BJ (cell line): Measurements from ENCODE around the gene BANP. TPM values are rescaled to one million over a fixed set of nuclear protein-coding genes. Genes with fewer than 3 reads are reported as not detected.

Source experiments
- CTCF ChIA-PET: fragments of 350-600 bp; formaldehyde crosslinking; extraction: SDS; loops from one replicate; lab custom pipeline; 2021; ENCODE audit warnings: antibody characterized with exemption, inconsistent platforms; lab: Yijun Ruan, JAX
- POLR2A ChIA-PET: fragments of 300-600 bp; sonication (Branson Sonifier 250); formaldehyde crosslinking; extraction: SDS; loops from one replicate; lab custom pipeline; 2021; ENCODE audit warnings: antibody characterized with exemption; lab: Charles Lee
- DNase-seq: peaks from one replicate; pipeline ENCODE4 v3.0.0-alpha.2; 2011; ENCODE audit warnings: low read depth
- H3K27me3 ChIP-seq: 2 replicates; pipeline ENCODE4 v1.6.0; 2011; ENCODE audit warnings: low read length; ENCODE audit not compliant: control insufficient read depth, insufficient read depth
- H3K36me3 ChIP-seq: 2 replicates; pipeline ENCODE4 v1.5.1; 2011; ENCODE audit warnings: low read length; ENCODE audit not compliant: control insufficient read depth, insufficient read depth
- H3K4me3 ChIP-seq: 2 replicates; pipeline ENCODE4 v1.5.1; 2011; ENCODE audit warnings: low read depth, mild to moderate bottlenecking, control low read depth, low read length
- polyA plus RNA-seq: library from polyadenylated mRNA; depleted of rRNA; stranded (reverse); fragments of >200 nt; gene quantifications from 2 replicates; pipeline ENCODE4 v1.2.3, GENCODE V29; 2011
- TF ChIP-seq, protein P1 (sequence below): IDR thresholded peaks from 2 replicates; pipeline ENCODE4 v1.5.1; 2011; ENCODE audit warnings: low read depth, mild to moderate bottlenecking, control low read depth, inconsistent platforms, low read length, moderate library complexity; ENCODE audit not compliant: insufficient read depth

Gene BANP
- polyA plus RNA-seq, 1 experiment, result 16.5 TPM

DNA sequence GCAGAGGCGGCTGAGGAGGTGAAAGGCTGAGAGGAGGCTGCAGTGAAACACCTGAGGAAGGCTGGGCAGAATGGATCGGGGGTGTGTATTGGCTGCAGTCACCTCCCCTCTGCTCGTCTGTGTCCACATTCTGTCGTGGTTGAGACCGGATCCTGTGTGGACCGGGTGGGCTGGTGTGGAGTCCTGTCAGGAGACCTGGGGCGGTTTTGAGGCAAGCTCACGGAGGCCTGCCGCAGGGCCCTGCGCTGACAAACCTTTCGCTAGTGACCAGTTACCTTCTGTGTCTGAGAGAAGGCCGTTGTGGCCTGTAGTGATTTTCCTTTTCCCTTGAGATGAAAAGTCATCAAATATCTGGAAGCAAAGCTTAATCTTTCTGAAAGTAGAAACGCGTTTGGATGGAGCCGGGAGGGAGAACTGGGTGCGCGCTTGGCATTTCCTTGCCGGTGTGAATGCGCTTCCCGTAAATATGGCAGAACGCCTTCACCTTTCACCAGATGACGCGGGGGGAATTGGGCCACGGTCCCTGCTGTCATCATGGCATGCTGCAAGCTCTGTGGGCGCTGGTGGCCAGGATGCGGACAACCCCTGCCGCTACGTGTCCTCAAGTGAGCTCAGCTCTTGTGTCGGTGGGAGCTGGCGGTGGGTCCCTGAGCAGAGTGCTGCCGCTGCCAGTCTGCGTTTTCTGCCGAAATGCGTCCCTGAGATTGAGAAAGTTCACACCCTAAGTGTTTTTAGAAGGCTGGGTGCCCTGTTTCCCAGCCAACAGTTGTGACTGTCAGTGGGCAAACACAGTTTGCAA, 6.3 kb downstream of the BANP start:
- DNase-seq, result no peak
- peaks cover 3% of the 10 kb centered on the region for H3K36me3 ChIP-seq
- TF ChIP-seq, protein P1, sequence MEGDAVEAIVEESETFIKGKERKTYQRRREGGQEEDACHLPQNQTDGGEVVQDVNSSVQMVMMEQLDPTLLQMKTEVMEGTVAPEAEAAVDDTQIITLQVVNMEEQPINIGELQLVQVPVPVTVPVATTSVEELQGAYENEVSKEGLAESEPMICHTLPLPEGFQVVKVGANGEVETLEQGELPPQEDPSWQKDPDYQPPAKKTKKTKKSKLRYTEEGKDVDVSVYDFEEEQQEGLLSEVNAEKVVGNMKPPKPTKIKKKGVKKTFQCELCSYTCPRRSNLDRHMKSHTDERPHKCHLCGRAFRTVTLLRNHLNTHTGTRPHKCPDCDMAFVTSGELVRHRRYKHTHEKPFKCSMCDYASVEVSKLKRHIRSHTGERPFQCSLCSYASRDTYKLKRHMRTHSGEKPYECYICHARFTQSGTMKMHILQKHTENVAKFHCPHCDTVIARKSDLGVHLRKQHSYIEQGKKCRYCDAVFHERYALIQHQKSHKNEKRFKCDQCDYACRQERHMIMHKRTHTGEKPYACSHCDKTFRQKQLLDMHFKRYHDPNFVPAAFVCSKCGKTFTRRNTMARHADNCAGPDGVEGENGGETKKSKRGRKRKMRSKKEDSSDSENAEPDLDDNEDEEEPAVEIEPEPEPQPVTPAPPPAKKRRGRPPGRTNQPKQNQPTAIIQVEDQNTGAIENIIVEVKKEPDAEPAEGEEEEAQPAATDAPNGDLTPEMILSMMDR, result no peak
- H3K4me3 ChIP-seq, result no peak overlapping the region
- POLR2A ChIA-PET, result no interaction called here
- CTCF ChIA-PET, result interaction anchor here (1.4 to 1.6 kb wide), 4 partner anchors 8 to 603 kb away, joined by 3 to 5 read pairs (median 4); no protein-coding TSS in a partner anchor
- no peaks in the 10 kb centered on the region for H3K27me3 ChIP-seq

DNA sequence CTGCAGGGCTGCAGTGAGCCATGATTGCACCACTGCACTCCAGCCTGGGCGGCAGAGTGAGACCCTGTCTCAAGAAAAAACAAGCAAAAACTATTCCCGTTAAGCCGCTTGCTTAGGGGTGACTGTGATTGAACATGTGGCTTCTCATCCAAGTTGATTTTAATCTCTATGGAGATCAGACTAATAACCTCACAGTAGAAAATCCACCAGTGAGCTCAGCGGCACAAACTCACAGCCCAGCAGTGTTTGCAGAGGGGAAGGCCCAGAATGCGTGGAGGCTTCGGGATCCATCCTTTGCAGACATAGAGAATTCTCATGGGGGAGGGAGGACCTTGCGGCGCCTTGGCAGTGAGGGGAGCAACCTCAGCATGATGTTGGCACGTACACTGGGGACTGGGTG, 7.4 kb downstream of the BANP start:
- POLR2A ChIA-PET, result no interaction called here
- H3K4me3 ChIP-seq, result no peak overlapping the region
- H3K36me3 ChIP-seq, result peaks cover 1% of the 10 kb centered on the region; the same call in 1 of the 2 replicates
- TF ChIP-seq, protein P1, result no peak
- DNase-seq, result no peak
- H3K27me3 ChIP-seq, result no peaks in the 10 kb centered on the region
- CTCF ChIA-PET, result no interaction called here

DNA sequence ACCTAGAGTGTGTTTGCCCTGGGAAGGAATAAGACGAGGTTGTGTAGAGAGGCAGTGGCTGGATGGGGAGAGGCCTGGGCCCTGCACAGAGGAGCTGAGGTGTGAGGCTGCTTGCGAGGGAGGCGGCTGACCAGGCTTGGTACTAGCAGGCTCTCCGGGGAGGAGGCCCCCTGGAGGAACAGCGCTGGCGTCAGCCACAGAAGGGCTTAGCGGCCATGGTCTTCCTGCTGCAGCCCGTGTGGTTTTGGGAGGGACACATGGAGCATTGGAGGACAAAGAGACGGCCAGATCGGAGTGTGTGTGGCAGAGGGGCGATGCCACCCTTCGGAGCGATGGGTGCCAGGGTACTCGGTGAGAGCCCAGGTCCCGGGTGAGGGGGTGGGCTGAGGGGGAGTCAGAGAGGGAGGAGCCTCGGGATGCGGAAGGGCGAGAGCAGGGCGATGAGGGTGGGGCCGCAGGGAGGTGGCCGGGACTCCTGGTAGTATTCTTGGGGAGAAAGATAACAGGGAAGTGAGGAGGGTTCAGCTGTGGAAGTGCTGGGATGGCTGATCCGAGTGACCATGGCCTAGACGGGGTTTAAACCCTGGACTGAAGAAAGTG, 8.3 kb downstream of the BANP start:
- Histone ChIP-seq H3K36me3 (peaks cover 1% of the 10 kb centered on the region; the same call in 1 of the 2 replicates), H3K27me3 (no peaks in the 10 kb centered on the region), H3K4me3 (no peak overlapping the region)
- CTCF ChIA-PET, result interaction anchor here (0.6 kb wide), 1 partner anchor 210 kb away, joined by 3 read pairs; no protein-coding TSS in a partner anchor
- POLR2A ChIA-PET, result no interaction called here
- TF ChIP-seq, protein P1, result no peak
- no peak for DNase-seq

DNA sequence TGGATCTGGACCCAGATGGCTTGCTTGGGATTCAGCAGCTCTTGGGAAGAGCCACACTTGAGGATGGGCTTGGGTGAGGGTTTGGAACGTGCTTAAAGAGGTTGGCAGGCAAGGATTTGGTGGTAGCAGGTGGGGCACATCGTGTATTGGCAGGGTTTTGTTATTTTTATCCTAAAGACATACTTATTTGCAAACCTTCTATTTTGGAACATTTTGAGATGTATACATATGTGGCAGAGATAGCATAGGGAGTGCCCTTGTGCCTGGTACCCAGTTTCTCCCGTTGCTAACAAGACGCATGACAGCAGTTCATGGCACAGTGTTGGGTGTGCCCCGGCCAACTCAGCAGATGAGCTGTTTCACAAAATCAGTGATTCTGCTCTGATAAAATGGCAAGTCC, 9.1 kb downstream of the BANP start:
- DNase-seq, result no peak
- no peaks in the 10 kb centered on the region for H3K36me3 ChIP-seq
- POLR2A ChIA-PET, result no interaction called here
- H3K4me3 ChIP-seq, result no peak overlapping the region
- H3K27me3 ChIP-seq, result no peaks in the 10 kb centered on the region
- TF ChIP-seq, protein P1, result no peak
- CTCF ChIA-PET, result no interaction called here

DNA sequence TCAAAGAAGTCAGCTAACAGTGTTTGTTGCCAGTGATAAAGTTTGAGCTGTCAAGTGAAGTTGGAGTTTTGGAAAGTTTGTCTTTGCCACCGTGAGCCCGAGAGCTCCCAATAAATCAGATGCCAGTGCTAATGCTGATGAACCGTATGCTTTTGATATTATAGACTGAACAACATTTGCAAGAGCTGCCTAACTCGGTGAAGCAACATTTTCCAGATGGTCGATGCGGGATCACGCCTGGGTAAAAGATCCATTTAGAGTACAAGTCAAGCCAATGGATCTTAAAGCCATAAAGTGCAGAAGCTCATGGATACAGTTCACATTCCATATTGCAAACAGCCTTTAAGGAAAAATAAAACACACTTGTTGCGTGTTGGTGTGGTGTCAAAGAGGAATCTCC, 9.6 kb downstream of the BANP start:
- TF ChIP-seq, protein P1, result no peak
- Histone ChIP-seq H3K36me3 (no peaks in the 10 kb centered on the region), H3K27me3 (no peaks in the 10 kb centered on the region), H3K4me3 (no peak overlapping the region)
- ChIA-PET CTCF (no interaction called here), POLR2A (no interaction called here)
- DNase-seq, result no peak
